EL (cell line): ENCODE measurements around the gene ALDH3A1.
A peak's percentile ranks its signal among the peaks of the same experiment; 100 is the strongest.

Experiments
- DNase-seq: peaks from one replicate; pipeline ENCODE4 v3.0.0-alpha.2; 2016

ALDH3A1 gene

DNA sequence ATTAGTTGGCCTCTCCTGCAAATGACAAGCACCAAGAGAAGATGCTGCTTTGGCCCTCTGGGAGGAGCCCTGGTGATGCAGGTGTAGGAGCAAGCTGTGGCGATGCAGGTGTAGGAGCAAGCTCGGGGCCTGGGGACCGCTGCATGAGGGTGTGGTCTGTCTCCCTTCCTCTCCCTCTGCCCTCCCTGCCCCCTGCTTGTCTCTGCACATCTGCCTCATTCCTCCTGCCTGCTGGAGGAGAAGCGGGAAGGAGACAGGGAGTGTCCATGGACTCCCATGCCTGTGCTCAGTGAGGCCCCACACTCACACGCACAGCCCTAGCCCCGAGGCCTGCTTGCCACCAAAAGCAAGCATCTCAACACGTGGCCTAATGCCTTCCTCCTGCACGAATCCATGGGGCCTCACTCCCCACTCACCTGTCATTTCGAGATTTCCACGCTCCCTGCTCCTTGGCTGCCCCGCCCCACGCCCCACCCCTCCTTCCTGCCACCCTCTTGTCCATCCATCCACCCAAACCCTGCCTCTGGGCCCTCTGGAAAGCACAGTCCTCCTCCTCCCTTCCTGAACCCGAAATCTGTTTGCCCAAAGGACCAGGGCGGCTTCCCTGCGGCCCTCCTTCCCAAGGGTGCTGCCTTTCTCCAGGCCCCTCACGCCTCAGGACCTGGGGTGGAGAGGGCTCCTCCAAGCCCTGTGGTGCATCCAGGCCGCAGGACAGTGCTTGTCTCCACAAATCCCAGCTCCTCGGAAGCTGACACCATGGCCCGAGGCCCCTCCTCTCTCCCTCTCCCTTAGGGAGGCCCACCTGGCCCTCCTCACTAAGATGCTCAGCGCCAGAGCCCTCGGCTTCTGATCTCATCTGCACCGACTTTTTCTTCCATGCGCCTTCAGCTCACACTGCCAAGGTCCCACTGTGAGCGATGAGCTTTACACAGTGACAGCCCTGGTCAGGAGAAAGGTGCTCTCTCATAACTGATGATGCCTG is 11.8 kb upstream of the ALDH3A1 start:
- DNase-seq: no peak

GRCh38 chr17:19757536-19758180 is 9.6 kb upstream of the ALDH3A1 start:
- no peak for DNase-seq

DNA sequence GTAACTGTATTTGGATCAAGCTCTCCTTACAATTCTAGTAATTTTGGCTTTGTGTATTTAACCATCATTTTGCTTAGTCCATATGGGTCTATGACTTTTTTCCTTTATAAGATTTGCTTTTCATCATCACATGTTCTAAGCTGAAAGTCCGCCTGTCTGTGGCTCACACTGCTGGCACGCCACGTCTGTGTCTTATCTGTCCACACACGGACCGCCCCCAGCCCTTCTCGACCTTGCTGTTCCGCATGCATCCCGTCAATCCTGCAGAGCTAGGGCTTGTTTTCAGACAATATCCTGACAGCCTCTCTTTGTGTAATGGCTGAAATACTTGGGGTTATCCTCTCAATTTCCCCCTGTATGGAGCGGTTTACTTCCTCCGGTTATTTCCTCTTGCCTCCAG is 8.4 kb upstream of the ALDH3A1 start:
- no peak for DNase-seq

DNA sequence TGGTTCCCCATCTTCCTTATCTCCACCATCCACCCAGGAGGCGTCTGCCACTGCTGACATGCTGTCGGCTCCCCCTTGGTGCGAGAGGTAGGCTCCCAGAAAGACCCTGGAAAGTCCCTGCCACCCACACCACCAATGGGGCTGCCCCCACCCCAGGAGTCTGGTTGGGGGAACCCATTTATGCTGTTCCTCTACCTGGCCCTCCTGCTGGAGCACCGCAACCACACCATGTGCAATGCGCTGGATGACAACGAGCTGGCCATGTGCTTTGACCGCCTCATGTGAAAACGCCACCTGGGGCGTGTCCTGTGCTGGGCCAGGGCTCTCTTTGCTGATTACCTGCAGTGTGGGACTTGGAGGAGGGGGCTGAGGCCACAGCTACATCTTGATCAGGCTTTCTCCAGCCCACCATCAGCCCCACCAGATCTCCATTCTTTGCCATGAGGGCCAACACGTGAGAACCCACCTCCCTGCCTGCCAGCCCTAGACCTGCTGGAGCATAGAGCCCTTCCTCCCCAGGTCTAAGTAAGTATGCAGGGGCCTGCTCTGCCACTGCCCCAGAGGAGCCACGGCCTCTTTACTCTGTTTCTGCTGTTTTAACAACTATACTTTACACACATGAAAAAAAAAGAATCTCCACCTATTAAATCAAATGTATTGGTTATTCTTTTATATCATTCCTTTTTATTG is 7.9 kb upstream of the ALDH3A1 start:
- DNase-seq: no peak

DNA sequence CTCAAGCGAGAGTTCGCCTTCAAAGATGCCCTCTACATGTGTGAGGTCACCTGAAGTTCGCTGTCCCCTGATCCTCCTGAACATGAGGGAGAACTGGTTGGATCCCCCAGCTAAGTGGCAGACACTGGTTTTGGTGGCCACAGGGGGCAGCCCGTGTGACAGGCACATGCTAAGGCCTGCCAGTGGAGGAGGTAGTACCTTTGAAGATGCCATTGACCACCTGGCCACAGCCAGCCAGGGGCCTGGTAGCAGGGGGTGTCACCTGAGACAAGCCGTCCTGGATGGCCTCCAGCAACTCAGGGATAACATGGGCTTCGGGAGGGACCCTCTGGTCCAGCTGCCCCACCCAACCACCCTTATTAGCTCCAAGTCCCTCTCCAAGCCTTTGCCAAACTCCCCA is 7.3 kb upstream of the ALDH3A1 start:
- no peak for DNase-seq

DNA sequence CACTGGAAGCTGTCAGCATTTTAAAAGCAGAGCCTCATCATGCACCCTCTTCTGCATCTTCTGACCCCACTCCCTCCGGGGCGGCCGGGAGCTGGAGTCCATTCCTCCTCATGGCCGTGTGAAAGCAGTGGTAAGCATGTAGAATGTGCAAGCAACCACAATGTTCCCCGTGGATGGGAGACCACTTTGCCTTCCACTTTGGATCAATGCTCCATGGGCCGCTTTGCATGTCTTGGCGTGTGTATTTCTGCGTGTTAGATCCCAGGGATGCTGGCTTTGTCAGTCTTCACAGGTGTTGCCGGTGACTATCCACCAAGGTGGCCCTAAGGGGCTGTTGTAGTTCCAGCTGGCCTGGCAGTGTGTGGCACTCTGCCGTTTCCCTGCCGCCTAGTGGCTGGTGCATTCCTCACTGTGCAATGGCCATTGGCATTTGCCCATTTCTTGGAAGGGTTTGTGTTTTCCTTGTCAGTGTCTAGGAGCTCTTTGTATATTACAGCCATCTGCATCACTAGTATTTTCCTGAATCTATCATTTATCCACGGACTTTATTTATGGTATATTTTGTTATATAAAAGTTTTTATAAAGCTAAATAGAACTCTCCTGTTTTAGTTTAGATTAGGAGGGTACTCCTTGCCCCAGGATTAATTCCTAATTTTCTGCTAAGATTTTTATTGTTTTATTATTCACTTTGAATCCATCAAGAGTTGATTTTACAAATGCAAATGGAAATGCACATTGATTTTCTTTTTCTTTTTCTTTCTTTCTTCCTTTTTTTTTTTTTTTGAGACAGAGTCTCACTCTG is 5.8 kb upstream of the ALDH3A1 start:
- peak; percentile 29 for DNase-seq

GRCh38 chr17:19753051-19753509 is 5.0 kb upstream of the ALDH3A1 start:
- DNase-seq: peak; percentile 85

GRCh38 chr17:19752216-19753050 is 4.3 kb upstream of the ALDH3A1 start:
- DNase-seq: no peak

GRCh38 chr17:19750835-19751234 is 2.7 kb upstream of the ALDH3A1 start:
- DNase-seq: no peak

DNA sequence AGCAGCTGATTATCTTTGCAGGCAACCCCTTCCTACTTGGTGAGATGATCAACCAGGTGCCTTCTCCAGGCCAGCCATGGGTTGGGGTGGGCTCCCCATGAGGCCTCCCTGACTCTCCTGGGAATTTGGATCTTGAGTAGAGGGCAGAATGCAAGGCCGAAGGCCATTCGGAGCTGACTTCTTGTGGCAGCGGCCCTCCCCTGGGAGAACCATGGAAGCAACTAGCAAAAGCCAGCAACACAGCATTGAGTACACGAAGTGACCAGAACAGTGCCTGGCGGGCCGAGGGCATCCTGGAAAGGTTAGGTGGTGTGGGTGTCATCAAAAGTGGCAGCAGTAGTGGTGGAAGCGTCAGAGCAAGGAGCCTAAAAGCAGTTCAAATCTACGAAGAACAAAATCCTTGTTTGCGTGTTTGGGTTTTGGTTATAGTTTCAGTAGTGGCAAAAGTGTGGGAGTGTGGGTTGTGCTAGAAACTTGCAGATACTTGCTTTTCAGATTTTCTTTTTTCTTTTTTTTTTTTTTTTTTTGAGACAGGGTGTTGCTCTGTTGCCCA is 2.0 kb upstream of the ALDH3A1 start:
- DNase-seq: no peak

DNA sequence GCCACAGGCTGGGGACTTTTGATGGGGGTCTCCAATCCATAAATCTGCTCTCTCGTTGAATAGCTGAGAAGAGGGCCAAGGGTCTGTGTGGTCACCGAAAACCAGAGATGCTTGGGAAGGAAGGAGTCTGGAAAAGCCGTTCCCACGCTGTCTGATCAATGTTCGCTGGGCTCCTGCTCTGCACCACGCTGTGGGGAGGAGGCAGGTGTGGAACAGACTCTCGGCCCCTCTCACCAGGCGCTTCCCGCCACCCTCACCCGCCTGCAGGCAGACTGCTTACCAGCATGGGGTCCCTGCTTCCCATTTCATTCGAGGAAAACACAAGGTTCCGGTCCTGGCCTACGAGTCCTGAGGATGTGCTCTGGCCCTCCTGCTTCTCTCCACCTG is 702 bp upstream of the ALDH3A1 start:
- no peak for DNase-seq

DNA sequence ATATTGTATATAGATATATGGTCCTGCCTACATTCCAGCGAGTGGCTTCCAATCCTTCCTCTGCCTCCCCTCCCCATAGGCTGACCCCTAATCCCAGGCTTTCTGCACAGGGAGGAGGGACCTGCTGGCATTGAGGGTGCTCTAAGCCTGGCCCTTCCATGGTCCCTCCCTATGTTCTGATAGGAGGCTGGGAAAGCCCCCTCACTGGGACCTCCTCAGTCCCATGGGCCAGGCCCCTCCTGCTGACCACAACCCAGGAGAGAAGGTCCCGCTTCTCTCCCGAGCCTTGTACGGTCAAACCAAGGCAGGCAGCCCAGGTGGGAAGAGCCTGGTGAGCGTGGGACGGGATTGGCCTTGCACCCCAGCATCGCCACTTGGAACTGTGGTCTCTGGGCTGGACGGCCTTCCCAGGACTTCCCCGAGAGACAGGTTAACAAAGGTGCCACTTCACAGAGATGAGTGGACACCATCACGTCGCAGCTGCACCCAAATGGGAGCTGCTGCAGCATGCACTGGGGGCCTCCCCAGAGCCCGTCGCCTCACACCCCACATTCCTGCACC is 859 bp downstream of the ALDH3A1 start:
- DNase-seq: no peak

GRCh38 chr17:19746517-19746916 is 1.6 kb downstream of the ALDH3A1 start:
- DNase-seq: no peak

DNA sequence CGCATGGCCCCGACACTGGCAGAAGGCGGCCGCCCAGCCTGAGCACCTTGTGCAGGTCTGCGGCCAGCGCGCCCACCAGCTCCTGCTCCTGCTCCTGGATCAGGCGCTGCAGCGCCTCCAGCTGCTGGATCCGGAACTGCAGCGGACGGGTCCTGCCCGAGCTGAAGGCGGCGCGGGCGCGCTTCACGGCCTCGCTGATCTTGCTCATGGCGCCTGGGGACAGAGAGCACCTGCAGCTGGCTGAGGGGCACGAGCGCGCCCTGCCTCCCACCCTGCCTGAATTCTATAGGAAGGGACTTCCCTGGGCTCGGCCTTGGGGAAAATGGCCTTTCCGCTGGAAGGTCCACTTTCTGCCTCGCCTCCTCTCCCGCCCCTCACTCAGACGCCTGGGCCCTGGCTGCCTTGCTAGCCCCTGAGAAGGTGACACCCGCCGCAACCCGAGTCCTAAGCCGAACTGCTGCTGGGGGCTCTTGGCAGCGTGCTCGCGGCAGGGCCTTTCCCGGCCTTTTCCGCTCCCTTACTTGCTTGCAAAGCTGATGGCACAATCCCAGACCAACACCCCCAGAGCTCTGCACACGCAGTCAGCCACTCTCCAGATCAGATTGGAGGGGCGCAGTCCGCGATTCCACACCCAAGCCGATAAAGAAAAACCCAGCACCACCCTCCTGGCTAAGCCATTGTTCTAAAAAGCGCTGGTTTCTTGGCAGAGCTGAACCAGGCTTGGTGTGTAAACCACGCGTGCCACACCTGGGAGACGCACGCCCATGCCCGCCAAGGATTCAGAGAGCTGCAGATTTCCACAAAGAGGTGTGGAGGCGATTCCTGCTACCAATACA is 3.0 kb downstream of the ALDH3A1 start:
- peak; percentile 61 for DNase-seq

GRCh38 chr17:19744492-19744891 is 3.6 kb downstream of the ALDH3A1 start:
- DNase-seq: no peak

DNA sequence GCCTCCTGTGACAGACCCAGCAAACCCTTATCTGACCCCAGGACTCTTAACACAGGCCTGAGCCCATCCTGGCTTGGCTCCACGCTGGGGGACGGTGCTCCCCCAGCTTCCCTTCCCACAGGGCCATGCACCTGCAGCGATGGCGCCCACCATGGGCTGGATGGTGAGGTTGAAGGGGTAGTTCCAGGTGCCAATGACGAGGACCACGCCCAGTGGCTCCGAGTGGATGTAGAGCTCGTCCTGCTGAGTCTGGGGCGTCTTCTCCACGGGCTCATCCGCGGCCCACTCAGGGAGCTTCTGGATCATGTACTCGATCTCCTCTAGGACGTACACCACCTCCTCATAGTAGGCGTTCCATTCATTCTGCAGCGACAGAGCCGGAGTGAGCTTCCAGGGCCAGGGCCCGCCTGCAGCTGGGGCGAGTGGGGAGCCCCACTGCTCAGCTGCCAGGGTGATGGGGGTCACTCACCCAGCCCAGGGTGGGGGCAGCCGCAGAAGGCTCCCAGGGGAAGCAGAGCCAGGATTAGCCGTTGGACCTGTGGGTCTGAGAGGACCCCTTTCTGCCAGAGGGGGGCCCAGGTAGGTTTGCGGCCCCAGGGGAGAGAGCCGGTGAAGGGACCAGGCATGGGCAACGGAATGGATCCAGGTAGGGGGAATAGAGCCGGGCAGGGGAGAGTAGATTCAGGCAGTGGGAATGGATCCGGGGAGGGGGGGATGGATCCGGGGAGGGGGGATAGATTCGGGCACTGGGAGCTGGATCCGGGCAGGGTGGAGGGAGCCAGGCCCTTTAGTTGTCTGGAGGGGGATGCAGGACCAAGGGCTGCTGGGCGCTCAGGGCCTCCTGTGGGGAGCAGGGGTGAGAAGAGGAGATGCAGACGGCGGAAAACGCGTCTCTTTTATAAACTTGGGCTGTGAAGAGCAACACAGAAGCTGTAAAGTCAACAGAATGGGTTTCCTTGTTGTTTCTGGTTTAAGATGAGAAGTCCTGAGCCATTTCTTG is 4.7 kb downstream of the ALDH3A1 start:
- DNase-seq: no peak

DNA sequence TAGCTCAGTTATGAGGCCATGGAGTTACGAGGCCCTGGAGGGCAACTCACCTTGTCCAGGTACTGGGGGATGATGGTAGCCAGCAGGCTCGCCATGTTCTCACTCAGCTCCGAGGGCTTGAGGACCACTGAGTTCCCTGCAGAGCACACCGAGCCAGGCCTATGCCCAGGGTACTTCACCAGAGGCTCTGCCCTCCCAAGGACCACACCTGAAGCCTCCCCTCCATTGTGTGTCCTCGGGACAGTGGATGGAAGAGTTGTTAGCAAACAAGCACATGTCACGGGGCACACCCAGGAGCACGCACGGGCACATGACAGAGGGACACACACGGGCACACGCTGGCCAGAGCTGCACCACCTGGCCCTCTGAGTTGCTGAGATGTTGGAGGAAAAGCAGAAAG is 5.6 kb downstream of the ALDH3A1 start:
- DNase-seq: no peak

GRCh38 chr17:19741832-19742457 is 6.2 kb downstream of the ALDH3A1 start:
- DNase-seq: no peak
